ENCODE measurements around the gene FBRS. TPM values are rescaled to one million over a fixed set of nuclear protein-coding genes. Genes with fewer than 3 reads are reported as not detected.

FBRS gene
- total and polyA plus RNA-seq, 10 of the 15 experiments (the other 5 are each of a cell fraction or from before 2014, with no cell fraction given), result 0.45 to 87.6 (median 14.6) TPM

DNA sequence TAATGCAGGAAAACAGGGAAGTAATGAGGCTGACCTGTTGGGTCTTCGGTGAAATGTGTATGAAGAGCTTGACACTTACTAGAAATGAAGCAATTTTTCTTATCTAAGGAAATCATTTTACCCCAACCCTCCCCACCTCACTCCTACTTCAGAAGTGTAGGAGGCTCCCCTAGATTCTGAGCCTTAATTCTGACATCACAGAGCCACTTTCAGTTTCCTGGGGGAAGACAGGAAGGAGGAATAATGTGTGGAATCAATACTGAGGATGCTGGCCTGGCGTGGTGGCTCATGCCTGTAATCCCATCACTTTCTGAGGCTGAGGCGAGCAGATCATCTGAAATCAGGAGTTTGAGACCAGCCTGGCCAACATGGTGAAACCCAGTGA lies 20.3 kb downstream of the FBRS start:
- H3K4me3 ChIP-seq, result no peak overlapping the region
- H3K4me2 ChIP-seq (ENCODE audit: control insufficient read depth, insufficient read depth), result no peak overlapping the region
- no peaks in the 10 kb centered on the region for H4K20me1 ChIP-seq (ENCODE audit: control insufficient read depth, insufficient read depth)
- H3K9ac ChIP-seq (ENCODE audit: control insufficient read depth, insufficient read depth, low read length), result no peak overlapping the region
- H3K27ac ChIP-seq (ENCODE audit: control insufficient read depth, insufficient read depth), result no peak overlapping the region
- in situ Hi-C loops (cut with MboI), result no loop called here
- ATAC-seq (no peak), DNase-seq (ENCODE audit: low read depth, low spot score) (no peak), FAIRE-seq (no peak)
- ChIA-PET SMC1A (ENCODE audit: uncharacterized antibody, unreplicated experiment) (interaction anchor here (1.4 kb wide), 1 partner anchor 13 kb away, joined by 5 read pairs; no protein-coding TSS in a partner anchor), POLR2A (interaction anchor here (0.6 kb wide), 1 partner anchor 45 kb away, joined by 3 read pairs; no protein-coding TSS in a partner anchor), CTCF (interaction anchor here (0.6 to 1.3 kb wide), 4 partner anchors 15 to 587 kb away, joined by 3 to 4 read pairs (median 3); partner anchors contain the start of gene TBX6), RAD21 (ENCODE audit: unreplicated experiment) (no interaction called here)
- H3K9me3 ChIP-seq (replicated peaks; ENCODE audit: control insufficient read depth, insufficient read depth, low read length), result no peaks in the 10 kb centered on the region
- no peaks in the 10 kb centered on the region for H3K27me3 ChIP-seq (replicated peaks in 1 of 2; ENCODE audit: control insufficient read depth in 2 of 2, insufficient read depth in 2 of 2, low read length in 1 of 2)
- TF ChIP-seq SREBF1 (IDR thresholded peaks at IDR 0.05; ENCODE audit: low read length), result no peak
- no peak for TF ChIP-seq TCF7 (IDR thresholded peaks at IDR 0.05; ENCODE audit: borderline replicate concordance)
- TF ChIP-seq HCFC1 (IDR thresholded peaks at IDR 0.05; ENCODE audit: low read length), result no peak
- TF ChIP-seq, protein P1, sequence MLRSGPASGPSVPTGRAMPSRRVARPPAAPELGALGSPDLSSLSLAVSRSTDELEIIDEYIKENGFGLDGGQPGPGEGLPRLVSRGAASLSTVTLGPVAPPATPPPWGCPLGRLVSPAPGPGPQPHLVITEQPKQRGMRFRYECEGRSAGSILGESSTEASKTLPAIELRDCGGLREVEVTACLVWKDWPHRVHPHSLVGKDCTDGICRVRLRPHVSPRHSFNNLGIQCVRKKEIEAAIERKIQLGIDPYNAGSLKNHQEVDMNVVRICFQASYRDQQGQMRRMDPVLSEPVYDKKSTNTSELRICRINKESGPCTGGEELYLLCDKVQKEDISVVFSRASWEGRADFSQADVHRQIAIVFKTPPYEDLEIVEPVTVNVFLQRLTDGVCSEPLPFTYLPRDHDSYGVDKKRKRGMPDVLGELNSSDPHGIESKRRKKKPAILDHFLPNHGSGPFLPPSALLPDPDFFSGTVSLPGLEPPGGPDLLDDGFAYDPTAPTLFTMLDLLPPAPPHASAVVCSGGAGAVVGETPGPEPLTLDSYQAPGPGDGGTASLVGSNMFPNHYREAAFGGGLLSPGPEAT (IDR thresholded peaks at IDR 0.05; ENCODE audit: low read depth), result no peak
- TF ChIP-seq TARDBP (IDR thresholded peaks at IDR 0.05; ENCODE audit: borderline replicate concordance), result no peak
- BruUV-seq (replicated peaks), result no TSS peak
- no peak overlapping the region for H2AFZ ChIP-seq (ENCODE audit: control insufficient read depth, low read depth, low read length)
- 83% methylated on average over 3 of the region's 3 CpGs for WGBS (ENCODE audit: insufficient coverage, insufficient replicate concordance, low lambda C conversion rate, missing lambda C conversion rate)
- no peaks in the 10 kb centered on the region for H3K36me3 ChIP-seq (ENCODE audit: control insufficient read depth in 2 of 2, insufficient read depth in 2 of 2, low read length in 1 of 2)
- no peaks in the 10 kb centered on the region for H3K79me2 ChIP-seq (ENCODE audit: control insufficient read depth, insufficient read depth, low read length)
- H3K4me1 ChIP-seq (ENCODE audit: control insufficient read depth, insufficient read depth, low read length), result no peaks in the 10 kb centered on the region
- intact Hi-C loops (cut with micrococcal nuclease; ENCODE audit: unreplicated experiment), result no loop called here

DNA sequence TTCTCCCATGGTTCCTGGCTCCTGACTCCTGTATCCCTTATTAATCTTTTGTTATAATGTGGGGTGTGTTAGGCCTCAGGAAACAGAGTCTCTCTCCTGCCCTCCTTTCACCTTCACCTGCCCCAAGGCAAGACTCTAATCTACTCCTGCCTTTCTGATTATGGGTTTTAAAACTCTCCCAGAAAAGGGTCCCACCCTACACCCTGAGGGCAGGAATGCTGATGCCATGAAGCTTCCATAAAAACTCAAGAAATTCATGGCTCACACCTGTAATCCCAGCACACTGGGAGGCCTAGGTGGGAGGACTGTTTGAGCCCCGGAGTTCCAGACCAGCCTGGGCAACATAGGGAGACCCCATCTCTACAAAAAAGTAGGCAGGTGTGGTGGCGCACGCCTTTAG lies 22.1 kb downstream of the FBRS start:
- H3K4me1 ChIP-seq (ENCODE audit: control insufficient read depth, insufficient read depth, low read length), result no peaks in the 10 kb centered on the region
- no peaks in the 10 kb centered on the region for H3K36me3 ChIP-seq (ENCODE audit: control insufficient read depth in 2 of 2, insufficient read depth in 2 of 2, low read length in 1 of 2)
- H2AFZ ChIP-seq (ENCODE audit: control insufficient read depth, low read depth, low read length), result no peak overlapping the region
- CTCF ChIA-PET, result interaction anchor here (1.1 kb wide), 1 partner anchor 13 kb away, joined by 4 read pairs; no protein-coding TSS in a partner anchor
- H3K79me2 ChIP-seq (ENCODE audit: control insufficient read depth, insufficient read depth, low read length), result no peaks in the 10 kb centered on the region
- H3K9ac ChIP-seq (ENCODE audit: control insufficient read depth, insufficient read depth, low read length), result no peak overlapping the region
- in situ Hi-C loops (cut with MboI) (no loop called here), intact Hi-C loops (cut with micrococcal nuclease; ENCODE audit: unreplicated experiment) (no loop called here)
- no peak overlapping the region for H3K4me3 ChIP-seq
- BruUV-seq (replicated peaks), result no TSS peak
- WGBS (ENCODE audit: insufficient coverage, insufficient replicate concordance, low lambda C conversion rate, missing lambda C conversion rate), result 37% methylated on average over 3 of the region's 3 CpGs
- SMC1A ChIA-PET (ENCODE audit: uncharacterized antibody, unreplicated experiment), result no interaction called here
- FAIRE-seq, result no peak
- no peak overlapping the region for H3K27ac ChIP-seq (ENCODE audit: control insufficient read depth, insufficient read depth)
- RAD21 ChIA-PET (ENCODE audit: unreplicated experiment), result no interaction called here
- POLR2A ChIA-PET, result no interaction called here
- DNase-seq (ENCODE audit: low read depth, low spot score), result no peak
- no peaks in the 10 kb centered on the region for H3K27me3 ChIP-seq (replicated peaks in 1 of 2; ENCODE audit: control insufficient read depth in 2 of 2, insufficient read depth in 2 of 2, low read length in 1 of 2)
- no peak for ATAC-seq
- no peak overlapping the region for H3K4me2 ChIP-seq (ENCODE audit: control insufficient read depth, insufficient read depth)
- no peaks in the 10 kb centered on the region for H3K9me3 ChIP-seq (replicated peaks; ENCODE audit: control insufficient read depth, insufficient read depth, low read length)
- no peaks in the 10 kb centered on the region for H4K20me1 ChIP-seq (ENCODE audit: control insufficient read depth, insufficient read depth)
- TF ChIP-seq SUZ12 (IDR thresholded peaks at IDR 0.05; ENCODE audit: unreplicated experiment) (no peak), EED (IDR thresholded peaks at IDR 0.05; ENCODE audit: low read depth) (no peak), RFX5 (IDR thresholded peaks at IDR 0.05; ENCODE audit: low read depth, low read length) (no peak)
- TF ChIP-seq, protein P2, sequence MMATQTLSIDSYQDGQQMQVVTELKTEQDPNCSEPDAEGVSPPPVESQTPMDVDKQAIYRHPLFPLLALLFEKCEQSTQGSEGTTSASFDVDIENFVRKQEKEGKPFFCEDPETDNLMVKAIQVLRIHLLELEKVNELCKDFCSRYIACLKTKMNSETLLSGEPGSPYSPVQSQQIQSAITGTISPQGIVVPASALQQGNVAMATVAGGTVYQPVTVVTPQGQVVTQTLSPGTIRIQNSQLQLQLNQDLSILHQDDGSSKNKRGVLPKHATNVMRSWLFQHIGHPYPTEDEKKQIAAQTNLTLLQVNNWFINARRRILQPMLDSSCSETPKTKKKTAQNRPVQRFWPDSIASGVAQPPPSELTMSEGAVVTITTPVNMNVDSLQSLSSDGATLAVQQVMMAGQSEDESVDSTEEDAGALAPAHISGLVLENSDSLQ (IDR thresholded peaks at IDR 0.05), result no peak
- TF ChIP-seq, protein P3, sequence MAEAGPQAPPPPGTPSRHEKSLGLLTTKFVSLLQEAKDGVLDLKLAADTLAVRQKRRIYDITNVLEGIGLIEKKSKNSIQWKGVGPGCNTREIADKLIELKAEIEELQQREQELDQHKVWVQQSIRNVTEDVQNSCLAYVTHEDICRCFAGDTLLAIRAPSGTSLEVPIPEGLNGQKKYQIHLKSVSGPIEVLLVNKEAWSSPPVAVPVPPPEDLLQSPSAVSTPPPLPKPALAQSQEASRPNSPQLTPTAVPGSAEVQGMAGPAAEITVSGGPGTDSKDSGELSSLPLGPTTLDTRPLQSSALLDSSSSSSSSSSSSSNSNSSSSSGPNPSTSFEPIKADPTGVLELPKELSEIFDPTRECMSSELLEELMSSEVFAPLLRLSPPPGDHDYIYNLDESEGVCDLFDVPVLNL (IDR thresholded peaks at IDR 0.05; ENCODE audit: low read depth, low read length), result no peak
- TF ChIP-seq, protein P4, sequence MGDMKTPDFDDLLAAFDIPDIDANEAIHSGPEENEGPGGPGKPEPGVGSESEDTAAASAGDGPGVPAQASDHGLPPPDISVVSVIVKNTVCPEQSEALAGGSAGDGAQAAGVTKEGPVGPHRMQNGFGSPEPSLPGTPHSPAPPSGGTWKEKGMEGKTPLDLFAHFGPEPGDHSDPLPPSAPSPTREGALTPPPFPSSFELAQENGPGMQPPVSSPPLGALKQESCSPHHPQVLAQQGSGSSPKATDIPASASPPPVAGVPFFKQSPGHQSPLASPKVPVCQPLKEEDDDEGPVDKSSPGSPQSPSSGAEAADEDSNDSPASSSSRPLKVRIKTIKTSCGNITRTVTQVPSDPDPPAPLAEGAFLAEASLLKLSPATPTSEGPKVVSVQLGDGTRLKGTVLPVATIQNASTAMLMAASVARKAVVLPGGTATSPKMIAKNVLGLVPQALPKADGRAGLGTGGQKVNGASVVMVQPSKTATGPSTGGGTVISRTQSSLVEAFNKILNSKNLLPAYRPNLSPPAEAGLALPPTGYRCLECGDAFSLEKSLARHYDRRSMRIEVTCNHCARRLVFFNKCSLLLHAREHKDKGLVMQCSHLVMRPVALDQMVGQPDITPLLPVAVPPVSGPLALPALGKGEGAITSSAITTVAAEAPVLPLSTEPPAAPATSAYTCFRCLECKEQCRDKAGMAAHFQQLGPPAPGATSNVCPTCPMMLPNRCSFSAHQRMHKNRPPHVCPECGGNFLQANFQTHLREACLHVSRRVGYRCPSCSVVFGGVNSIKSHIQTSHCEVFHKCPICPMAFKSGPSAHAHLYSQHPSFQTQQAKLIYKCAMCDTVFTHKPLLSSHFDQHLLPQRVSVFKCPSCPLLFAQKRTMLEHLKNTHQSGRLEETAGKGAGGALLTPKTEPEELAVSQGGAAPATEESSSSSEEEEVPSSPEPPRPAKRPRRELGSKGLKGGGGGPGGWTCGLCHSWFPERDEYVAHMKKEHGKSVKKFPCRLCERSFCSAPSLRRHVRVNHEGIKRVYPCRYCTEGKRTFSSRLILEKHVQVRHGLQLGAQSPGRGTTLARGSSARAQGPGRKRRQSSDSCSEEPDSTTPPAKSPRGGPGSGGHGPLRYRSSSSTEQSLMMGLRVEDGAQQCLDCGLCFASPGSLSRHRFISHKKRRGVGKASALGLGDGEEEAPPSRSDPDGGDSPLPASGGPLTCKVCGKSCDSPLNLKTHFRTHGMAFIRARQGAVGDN (IDR thresholded peaks at IDR 0.05), result no peak
